ENCODE measurements around the gene PRICKLE1. TPM values are rescaled to one million over a fixed set of nuclear protein-coding genes. Genes with fewer than 3 reads are reported as not detected.

PRICKLE1 gene
- total RNA-seq, 1 donor from 2014 or later: 4.5 TPM

GRCh38 chr12:42490261-42490842, 99.2 kb downstream of the PRICKLE1 start:
- no peak for DNase-seq
- no peak for TF ChIP-seq CTCF (IDR thresholded peaks at IDR 0.05)
- Mint-ChIP-seq H3K4me3 (no peak overlapping the region), H3K27me3 (no peaks in the 10 kb centered on the region), H3K9me3 (no peaks in the 10 kb centered on the region), H3K36me3 (ENCODE audit: low read depth) (no peaks in the 10 kb centered on the region), H3K4me1 (no peaks in the 10 kb centered on the region), H3K27ac (no peak overlapping the region)
- no peak for ATAC-seq (ENCODE audit: low read depth)
- CTCF ChIA-PET: no interaction called here
- intact Hi-C loops (cut with micrococcal nuclease): no loop called here
- POLR2A ChIA-PET: interaction anchor here (0.6 kb wide), 1 partner anchor 235 kb away, joined by 3 read pairs; no protein-coding TSS in a partner anchor

GRCh38 chr12:42486407-42486806, 103.1 kb downstream of the PRICKLE1 start:
- Mint-ChIP-seq H3K27ac (no peak overlapping the region), H3K27me3 (no peaks in the 10 kb centered on the region), H3K9me3 (no peaks in the 10 kb centered on the region), H3K4me3 (no peak overlapping the region), H3K4me1 (peaks cover 21% of the 10 kb centered on the region), H3K36me3 (ENCODE audit: low read depth) (peaks cover 8% of the 10 kb centered on the region)
- ATAC-seq (ENCODE audit: low read depth): no peak
- POLR2A ChIA-PET: interaction anchor here (0.5 kb wide), 1 partner anchor 63 kb away, joined by 4 read pairs; no protein-coding TSS in a partner anchor
- CTCF ChIA-PET: no interaction called here
- intact Hi-C loops (cut with micrococcal nuclease): loop anchor here (10.0 kb wide), 1 partner anchor 1188 kb away; no protein-coding TSS in a partner anchor
- no peak for DNase-seq
- no peak for TF ChIP-seq CTCF (IDR thresholded peaks at IDR 0.05)

DNA sequence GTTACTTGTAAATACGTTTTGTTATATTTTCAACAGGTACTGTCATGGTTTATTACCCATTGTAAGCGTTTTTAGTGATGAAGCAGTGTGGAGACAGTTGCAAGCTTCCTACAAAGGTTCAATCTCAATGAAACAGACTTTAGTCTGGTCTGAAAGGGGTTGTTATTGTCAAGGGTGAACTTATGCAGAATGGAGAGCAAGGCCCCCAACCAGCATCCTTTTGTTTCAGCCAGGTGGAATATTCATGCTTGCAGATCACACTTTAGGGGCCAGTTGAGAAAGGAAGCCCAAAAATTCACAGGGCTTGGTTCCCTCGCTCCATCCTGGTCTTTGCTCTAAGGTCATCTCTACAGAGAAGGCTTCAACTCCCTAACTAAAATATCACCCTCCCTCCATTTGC, 103.7 kb downstream of the PRICKLE1 start:
- H3K27ac Mint-ChIP-seq: no peak overlapping the region
- no peak for TF ChIP-seq CTCF (IDR thresholded peaks at IDR 0.05)
- no peak for DNase-seq

GRCh38 chr12:42484996-42485395, 104.5 kb downstream of the PRICKLE1 start:
- no peak for ATAC-seq (ENCODE audit: low read depth)

More for the DNA sequence above, 103.7 kb downstream of the PRICKLE1 start:
- H3K9me3 Mint-ChIP-seq: no peaks in the 10 kb centered on the region
- H3K36me3 Mint-ChIP-seq (ENCODE audit: low read depth): peaks cover 8% of the 10 kb centered on the region
- no peak overlapping the region for H3K4me3 Mint-ChIP-seq
- POLR2A ChIA-PET: interaction anchor here (0.5 kb wide), 1 partner anchor 63 kb away, joined by 4 read pairs; no protein-coding TSS in a partner anchor
- H3K27me3 Mint-ChIP-seq: no peaks in the 10 kb centered on the region
- intact Hi-C loops (cut with micrococcal nuclease): loop anchor here (2.0 to 10.0 kb wide), 2 partner anchors 103 to 1189 kb away; partner anchors contain the start of gene PRICKLE1
- no peak for ATAC-seq (ENCODE audit: low read depth)
- CTCF ChIA-PET: interaction anchor here (1.0 kb wide), 1 partner anchor 84 kb away, joined by 3 read pairs; no protein-coding TSS in a partner anchor
- H3K4me1 Mint-ChIP-seq: peaks cover 27% of the 10 kb centered on the region

More at GRCh38 chr12:42484996-42485395, 104.5 kb downstream of the PRICKLE1 start:
- Mint-ChIP-seq H3K4me1 (peaks cover 35% of the 10 kb centered on the region), H3K27me3 (no peaks in the 10 kb centered on the region), H3K27ac (no peak overlapping the region), H3K4me3 (peak overlapping the region; percentile 11), H3K36me3 (ENCODE audit: low read depth) (peaks cover 8% of the 10 kb centered on the region), H3K9me3 (no peaks in the 10 kb centered on the region)
- intact Hi-C loops (cut with micrococcal nuclease): loop anchor here (1.0 to 10.0 kb wide), 7 partner anchors 88 to 1272 kb away; partner anchors contain the start of genes GXYLT1, IRAK4, PPHLN1 and PRICKLE1
- ChIA-PET CTCF (interaction anchor here (0.6 to 3.5 kb wide), 8 partner anchors 11 to 141 kb away, joined by 3 to 26 read pairs (median 4); no protein-coding TSS in a partner anchor), POLR2A (interaction anchor here (0.9 to 3.3 kb wide), 4 partner anchors 15 to 159 kb away, joined by 3 to 50 read pairs (median 6); partner anchors contain the start of genes PPHLN1 and ZCRB1)
- TF ChIP-seq CTCF (IDR thresholded peaks at IDR 0.05): no peak
- no peak for DNase-seq
